Lower leg skin (tissue), 3 donors: ENCODE measurements around the gene MGMT.

ENCODE experiments used
- CTCF ChIP-seq, 3 donors: fragments of 450-650 bp; IDR thresholded peaks; one replicate each; pipeline ENCODE4 v1.5.1; 2016; ENCODE audit warnings: antibody characterized with exemption in 3 of 3, mild to moderate bottlenecking in 3 of 3, moderate library complexity in 2 of 3
- POLR2A ChIP-seq, 2 donors: fragments of 450-650 bp; IDR thresholded peaks; one replicate each; pipeline ENCODE4 v1.6.1; 2016 to 2017; ENCODE audit warnings: antibody characterized with exemption in 2 of 2, mild to moderate bottlenecking in 1 of 2, moderate library complexity in 1 of 2

DNA sequence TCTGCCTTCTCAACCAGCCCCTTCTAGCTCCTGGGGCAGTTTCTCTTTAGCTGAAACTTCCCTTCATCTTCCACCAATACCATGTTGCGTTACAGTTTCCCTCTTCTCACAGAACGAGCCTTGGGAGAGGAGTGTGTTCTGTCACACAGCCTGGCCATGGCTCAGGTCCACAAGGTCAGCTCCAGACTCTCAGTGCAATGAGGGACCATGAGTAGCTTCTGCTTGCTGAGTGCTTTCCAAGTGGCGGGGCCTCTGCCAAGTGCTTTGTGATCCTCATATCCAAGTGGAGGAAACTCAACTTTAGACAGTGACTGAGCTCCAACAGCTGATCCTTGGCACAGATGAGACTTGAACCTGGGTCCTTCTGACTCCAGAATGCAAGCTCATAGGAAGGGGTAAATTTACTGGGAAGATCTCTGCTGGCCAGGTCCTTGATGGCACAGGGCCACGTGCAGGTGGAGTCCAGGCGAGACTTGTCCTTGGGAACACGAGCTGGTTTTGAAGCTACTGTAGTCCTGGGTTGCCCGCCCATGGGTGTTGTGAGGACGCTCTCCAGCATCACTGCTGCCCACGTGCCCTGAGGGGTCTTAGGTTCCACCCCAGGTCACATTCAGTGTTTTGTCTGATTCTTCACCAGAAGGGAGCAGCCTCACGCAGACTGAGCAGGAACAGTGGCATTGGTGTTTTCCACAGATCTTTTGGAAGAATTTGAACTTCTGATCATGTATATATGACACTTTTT is 259.0 kb downstream of the MGMT start:
- TF ChIP-seq CTCF (IDR thresholded peaks at IDR 0.05) (no peak), POLR2A (IDR thresholded peaks at IDR 0.05) (no peak)
